ENCODE data around the gene MMP27.
"Not testable (repeated sequence)": the region's sequence is repeated elsewhere in the genome, so short reads cannot be mapped to it uniquely, and the experiment has no call there.

GRCh38 chr11:102730944-102731343 lies 25.4 kb upstream of the MMP27 start:
- TF ChIP-seq, protein P1, sequence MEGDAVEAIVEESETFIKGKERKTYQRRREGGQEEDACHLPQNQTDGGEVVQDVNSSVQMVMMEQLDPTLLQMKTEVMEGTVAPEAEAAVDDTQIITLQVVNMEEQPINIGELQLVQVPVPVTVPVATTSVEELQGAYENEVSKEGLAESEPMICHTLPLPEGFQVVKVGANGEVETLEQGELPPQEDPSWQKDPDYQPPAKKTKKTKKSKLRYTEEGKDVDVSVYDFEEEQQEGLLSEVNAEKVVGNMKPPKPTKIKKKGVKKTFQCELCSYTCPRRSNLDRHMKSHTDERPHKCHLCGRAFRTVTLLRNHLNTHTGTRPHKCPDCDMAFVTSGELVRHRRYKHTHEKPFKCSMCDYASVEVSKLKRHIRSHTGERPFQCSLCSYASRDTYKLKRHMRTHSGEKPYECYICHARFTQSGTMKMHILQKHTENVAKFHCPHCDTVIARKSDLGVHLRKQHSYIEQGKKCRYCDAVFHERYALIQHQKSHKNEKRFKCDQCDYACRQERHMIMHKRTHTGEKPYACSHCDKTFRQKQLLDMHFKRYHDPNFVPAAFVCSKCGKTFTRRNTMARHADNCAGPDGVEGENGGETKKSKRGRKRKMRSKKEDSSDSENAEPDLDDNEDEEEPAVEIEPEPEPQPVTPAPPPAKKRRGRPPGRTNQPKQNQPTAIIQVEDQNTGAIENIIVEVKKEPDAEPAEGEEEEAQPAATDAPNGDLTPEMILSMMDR (IDR thresholded peaks at IDR 0.05; ENCODE audit: poor library complexity, severe bottlenecking), result not testable (repeated sequence)
- not testable (repeated sequence) for TF ChIP-seq POLR2AphosphoS5 (IDR thresholded peaks at IDR 0.05); EZH2 (IDR thresholded peaks at IDR 0.05; ENCODE audit: borderline replicate concordance, insufficient read depth, low read length, poor library complexity, severe bottlenecking); MXI1 (conservative IDR thresholded peaks at IDR 0.05; ENCODE audit: poor library complexity, severe bottlenecking); RAD21 (conservative IDR thresholded peaks at IDR 0.05); EP300 (conservative IDR thresholded peaks at IDR 0.05; ENCODE audit: poor library complexity, severe bottlenecking)
